ENCODE data around the gene MACC1.
A peak's percentile ranks its signal among the peaks of the same experiment; 100 is the strongest.

MACC1 gene

GRCh38 chr7:20217193-20217948, at the start of gene MACC1:
TSS of gene MACC1 (minus strand) at chr7:20217384. CDS start at chr7:20161862, 55,522 bp downstream.
- DNase-seq, result no peak

- DNase-seq, result no peak
Measured at GRCh38 chr7:20264623-20265022, 47.4 kb upstream of the MACC1 start.

DNA sequence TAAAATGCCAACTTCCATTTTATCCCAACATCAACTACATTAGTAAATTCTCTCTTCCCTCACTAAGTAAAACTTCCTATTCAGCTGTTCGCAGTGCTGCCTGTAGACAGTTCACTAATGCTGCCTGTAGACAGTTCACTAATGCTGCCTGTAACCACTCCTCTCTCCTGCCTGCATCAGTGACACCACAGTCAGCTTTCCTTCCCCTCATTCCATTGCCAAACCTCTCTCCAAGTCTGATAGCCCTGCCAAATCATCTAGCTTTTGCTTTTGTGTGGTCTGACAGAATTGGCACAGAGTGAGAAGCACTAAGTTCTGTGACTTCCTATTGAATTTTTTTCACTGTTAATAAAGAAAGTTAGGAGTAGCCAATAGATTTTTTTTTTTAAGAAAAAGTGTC, 43.0 kb upstream of the MACC1 start:
- DNase-seq, result no peak

DNA sequence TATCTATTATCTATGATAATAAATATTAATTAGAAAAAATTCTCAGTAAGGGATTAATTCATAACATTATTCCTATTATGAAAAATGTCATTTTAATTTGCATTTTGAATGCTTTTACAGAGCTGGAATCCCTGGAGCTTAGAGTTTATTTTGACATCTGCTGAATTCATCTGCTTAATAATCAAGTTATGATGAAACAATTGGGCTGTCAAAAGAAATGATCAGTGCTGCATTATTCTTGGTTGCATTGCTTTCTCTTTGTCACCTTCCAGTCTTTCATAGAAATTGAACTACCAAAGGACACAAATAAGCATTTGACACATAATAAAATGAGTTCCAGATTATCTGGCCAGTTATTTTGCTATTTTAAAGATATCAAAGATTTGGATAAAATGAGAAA, 40.0 kb upstream of the MACC1 start:
- no peak for DNase-seq

DNA sequence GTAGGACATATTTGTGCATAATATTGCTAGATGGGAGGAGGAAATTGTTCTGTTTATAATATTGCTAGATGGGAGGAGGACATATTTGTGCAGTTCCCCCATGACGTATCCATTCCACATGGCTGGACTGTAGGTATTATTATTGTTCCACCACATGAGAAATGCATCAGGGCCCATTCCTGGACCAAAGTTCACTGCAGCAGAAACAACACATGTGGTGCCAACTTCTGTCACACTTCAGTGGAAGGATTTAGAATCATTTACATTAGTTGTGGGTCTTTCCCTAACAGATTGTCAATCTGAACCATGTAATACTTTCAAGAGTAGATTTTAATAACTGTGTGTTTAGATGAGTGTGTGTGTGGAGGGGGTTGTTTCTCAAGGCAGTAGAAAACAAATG, 32.7 kb upstream of the MACC1 start:
- DNase-seq, result no peak

GRCh38 chr7:20249376-20249775, 32.2 kb upstream of the MACC1 start:
- no peak for DNase-seq

DNA sequence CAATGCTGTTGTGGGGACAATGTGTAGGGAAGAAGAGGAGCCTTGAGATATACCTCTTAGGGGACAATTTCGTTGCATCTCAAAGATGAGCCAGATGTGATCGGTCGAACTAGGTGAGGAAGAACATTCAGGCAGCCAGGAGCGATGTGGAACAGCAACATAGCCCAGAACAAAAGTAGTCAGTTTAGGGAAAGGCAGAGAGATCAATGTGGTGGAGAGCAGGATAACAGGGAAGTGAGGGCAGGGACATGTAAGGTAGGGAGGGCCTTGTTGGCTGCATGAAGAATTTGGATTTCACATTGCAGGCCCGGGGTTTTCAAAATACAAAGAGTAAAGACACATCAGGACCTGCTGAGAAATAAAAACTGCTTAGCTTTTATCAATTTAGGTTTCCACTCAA, 29.1 kb upstream of the MACC1 start:
- DNase-seq, result no peak

DNA sequence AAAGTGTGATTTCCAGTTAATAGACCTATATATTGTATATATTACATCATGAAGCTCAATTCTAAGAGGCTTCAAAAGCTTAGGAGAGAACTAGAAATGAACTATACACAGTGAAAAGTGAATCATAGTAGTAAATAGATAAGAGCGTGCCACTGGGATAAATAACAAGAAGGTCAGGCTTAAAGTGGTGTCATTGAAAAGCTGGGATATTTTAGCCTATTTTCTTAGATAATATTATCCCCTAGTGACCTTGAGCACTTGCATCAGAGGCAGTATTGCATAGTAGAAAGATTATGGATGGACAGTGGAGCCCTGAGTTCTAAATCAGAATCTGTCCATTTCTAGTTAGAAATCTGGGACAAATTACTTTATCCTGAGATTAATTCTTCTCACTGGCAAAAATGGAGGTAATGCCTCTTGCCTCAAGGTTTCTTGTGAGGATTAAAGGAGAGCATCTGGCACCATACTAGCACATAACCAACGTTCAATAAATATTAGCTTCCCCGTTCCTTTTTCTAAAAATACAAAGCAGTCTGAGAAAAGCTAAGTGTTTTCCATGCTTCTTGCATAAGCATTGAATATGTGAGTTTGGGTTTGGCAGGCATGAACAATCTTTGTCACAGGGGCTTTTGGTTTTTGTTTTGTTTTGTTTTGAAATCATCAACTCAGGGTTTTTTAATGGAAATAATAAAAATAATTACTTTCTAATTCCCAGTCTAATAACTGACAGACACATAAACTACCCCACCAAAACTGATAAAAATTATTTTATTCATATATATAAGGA, 27.3 kb upstream of the MACC1 start:
- no peak for DNase-seq

DNA sequence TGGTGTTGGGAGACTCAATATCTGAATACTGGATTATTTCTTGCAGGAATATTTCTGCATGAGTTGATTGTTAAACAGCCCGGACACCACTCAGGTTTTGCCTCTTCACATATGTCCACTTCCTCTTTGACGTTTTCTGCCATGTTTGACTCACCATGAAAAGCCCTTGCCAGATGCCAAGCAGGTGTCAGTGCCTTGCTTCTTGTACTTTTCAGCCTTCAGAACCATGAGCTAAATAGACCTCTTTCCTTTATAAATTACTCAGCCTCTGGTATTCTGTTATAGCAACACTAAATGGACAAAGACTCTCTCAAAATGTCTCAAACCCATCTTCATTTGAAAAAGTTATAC, 24.7 kb upstream of the MACC1 start:
- DNase-seq, result no peak

GRCh38 chr7:20241194-20241910, 24.2 kb upstream of the MACC1 start:
- peak; percentile 63 to 70 for DNase-seq

DNA sequence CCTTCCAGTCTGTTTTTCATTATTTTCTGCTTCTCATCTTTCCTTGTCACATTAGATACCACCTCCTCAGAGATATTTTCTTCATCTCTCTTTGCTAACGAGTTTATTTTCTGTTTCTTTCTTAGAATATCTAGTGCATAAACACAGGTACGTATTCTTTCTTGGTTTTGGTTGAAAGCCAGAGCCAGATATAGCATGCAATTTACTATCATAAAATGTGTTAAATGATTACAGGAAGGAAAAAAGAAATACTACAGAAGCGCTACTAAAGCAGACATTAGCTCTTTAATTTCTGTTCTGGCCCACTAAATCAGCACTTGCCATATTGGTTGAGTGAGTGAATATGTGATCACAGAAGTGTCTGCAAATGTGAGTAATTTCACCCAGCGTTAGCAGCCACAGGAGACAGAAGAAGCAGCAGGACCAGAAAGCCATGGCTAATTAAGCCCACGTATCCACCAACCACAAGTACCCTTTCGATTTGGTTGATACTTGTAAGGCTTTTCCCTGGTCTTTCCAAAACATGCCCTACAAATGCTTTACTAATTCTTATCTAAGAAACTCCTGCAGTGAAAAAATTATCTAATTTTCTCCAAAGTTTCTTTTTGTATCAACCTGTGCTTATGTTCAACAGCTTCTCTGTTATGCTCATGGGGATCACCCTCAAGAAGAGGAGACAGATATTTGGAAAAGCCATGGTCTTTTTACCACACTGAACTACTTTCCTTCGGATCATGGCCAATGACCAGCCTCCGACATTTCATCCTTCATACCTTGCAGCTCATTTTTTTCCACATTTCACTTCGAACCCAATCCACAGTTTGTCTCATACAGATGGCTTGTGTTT, 23.1 kb upstream of the MACC1 start:
- DNase-seq, result no peak

DNA sequence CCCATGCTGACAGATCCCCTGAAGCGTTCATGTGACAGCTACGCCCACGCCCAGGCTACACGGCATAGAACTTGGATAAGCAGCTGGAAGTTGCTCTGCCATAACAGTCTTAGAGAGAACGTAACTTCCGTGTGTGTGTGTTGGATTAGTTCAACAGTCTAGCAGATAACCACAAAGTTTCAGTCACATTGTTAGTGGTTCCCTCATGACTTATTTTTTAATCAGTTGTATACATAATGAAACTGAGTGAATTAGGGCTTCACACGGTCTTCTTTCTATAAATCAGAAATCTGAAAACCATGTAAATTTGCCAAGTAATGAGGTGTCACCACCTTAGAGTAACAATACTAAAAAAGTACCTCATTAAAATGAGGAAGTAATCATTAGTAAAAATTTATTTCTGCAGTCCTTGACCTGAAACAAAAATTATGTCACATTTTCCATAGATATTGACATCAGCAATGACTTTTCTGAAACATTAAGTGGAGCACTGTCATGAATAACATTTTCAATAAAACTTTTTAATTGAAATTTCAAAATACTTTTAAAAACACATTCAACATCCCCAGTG, 21.7 kb upstream of the MACC1 start:
- no peak for DNase-seq

DNA sequence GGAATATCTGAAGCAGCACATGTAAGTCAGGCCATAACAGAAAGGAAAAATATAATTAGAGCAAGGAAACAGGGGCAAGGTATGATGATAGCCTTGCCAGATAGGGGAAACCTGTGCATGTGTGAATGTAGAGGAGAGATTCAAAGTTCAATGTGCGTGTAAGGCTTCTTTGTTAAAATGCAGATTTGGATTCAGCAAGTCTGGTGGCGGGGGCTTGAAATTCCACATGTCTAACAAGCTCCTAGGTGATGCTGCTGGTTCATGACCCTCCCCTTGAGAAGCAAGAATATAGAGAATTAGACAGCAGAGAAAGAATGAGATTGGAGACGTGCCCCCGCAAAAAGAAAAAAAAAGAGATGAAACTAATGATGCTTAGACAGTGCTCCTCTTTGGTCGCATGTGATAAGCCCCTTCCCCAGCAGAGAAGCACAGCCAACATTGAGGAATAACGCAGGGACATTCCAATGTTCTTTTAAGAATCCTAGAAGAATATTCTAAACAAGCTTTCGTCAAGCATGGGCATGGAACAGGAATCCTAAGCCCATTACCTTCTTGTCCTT, 21.1 kb upstream of the MACC1 start:
- no peak for DNase-seq

DNA sequence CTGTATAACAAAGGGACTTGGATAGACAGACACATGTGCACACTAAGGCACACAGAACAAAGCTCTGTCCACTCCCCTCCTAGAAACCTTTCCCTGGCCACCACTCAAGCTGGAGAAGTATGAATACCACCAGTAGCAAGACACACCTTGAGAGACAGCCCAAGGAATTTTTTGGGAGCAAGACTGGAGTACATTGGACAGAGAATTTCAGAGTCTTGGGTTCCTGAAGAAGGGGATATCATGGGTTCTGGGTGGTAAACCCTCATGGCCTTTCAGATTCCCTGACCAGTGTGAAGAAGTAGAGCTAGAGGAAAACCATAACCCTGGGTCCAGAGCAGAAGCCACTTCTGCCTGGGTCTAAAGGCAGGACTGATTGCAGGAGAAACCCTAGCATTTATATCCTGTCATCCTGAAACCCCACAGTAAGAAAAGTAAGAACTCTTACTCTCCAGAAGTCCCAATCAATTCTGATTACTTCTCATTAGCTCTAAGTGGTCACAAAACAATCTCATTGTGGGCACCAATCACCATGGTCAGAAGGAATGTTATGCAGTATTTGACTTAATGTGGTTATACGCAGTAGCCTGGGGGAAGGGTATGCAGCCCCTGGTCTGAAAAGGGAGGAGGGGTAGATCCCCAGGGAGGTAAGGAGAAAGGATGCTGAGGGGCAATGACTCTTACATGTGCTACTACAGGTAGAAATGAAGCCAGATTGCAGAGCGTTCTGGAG, 20.4 kb upstream of the MACC1 start:
- DNase-seq, result no peak

DNA sequence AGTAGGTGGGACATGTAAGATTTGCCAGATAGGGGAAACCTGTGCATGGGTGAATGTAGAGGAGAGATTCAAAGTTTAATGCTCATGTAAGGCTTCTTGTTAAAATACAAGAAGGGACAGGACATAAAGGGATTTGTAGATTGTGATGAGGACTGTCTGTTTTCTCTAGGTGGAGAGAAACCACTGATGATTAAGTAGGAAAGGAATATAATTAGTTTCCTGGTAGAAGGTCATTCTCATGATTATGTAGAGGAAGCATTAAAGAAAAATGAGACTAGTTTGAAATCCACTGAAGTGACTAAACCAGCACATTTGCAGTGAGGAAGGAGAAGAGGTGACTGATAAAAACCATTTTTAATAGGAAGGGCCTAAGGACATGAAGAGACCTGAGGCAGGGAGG, 19.6 kb upstream of the MACC1 start:
- no peak for DNase-seq

DNA sequence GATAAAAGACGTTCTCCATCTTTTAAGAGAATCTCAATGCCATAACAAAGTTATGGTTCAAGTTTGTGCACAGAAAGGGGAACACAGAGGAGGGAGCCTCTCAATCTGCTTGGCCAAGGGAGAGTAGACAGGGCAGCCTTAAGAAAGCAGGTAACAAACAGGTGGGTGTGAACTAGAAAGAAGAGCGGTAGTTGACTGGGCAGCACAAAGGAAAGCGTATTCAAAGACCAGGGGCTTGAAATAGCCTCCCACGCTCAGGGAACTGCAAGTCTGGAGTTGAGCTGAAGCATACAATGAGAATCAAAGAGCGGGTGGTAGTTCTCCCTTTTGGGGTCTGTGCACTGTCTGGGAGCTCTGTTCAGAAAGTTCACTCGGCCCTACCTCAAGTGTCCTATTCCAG, 18.9 kb upstream of the MACC1 start:
- no peak for DNase-seq

- DNase-seq, result no peak
Measured at GRCh38 chr7:20235288-20235687, 18.1 kb upstream of the MACC1 start.

DNA sequence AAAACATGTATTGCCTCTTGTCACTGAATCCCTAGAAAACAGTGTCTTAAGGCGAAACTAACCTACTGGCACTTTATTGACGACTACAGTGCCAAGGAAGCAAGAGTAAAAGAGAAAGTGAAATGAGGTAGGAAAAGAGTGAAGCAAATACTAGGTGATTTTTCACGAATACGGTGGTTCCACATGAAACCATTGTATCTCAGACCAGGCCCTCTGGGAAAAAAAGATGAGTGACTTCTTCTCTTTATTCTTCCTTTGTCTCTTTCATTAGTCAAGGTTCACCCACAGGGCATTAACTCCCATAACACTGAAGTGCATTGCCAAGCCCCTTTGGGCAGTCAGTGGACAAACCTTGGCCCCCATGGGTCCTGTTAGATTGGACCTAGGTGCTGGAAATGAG, 16.2 kb upstream of the MACC1 start:
- no peak for DNase-seq

DNA sequence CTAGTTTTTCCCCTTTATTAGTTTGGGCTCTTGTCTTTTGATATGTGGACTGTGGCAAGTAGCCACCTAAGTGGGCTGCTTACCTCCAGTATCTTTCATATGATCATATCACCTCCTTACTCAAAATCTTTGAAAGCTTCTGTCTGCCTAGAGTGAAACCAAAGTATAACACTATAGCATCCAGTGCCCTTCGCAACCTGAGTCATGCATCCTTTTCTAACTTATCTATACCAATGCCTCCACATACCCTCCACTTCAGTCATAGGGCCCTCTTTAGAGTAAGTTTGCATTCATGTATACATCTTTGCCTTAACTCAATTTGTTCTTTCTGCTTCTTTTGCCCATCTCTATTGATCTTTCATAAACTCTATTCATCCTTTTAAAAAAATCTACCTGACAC, 15.7 kb upstream of the MACC1 start:
- DNase-seq, result no peak

GRCh38 chr7:20229646-20230500, 12.7 kb upstream of the MACC1 start:
- no peak for DNase-seq

GRCh38 chr7:20229081-20229480, 11.9 kb upstream of the MACC1 start:
- DNase-seq, result no peak
